SK-N-SH (cell line): ENCODE data around the gene SORBS2. TPM values are rescaled to one million over a fixed set of nuclear protein-coding genes. Genes with fewer than 3 reads are reported as not detected.

ENCODE experiments used
- CTCF ChIA-PET: fragments of 300-600, 350-600 bp; formaldehyde crosslinking; extraction: SDS; loops from one replicate; lab custom pipeline; 2021; lab: Yijun Ruan, JAX
- POLR2A ChIA-PET: fragments of 350-600 bp; sonication (Branson Sonifier 250); formaldehyde crosslinking; extraction: SDS; loops from one replicate; lab custom pipeline; 2020; ENCODE audit warnings: antibody characterized with exemption, inconsistent platforms; lab: Yijun Ruan, JAX
- DNase-seq: peaks from one replicate; pipeline ENCODE4 v3.0.0; 2012
- H2AFZ ChIP-seq: fragments of 200-600 bp; sonication (generic); 2 replicates; pipeline ENCODE4 v1.8.1; 2016; ENCODE audit warnings: antibody characterized with exemption, mild to moderate bottlenecking, low read depth
- H3F3A ChIP-seq: fragments of 200-600 bp; sonication (generic); replicated peaks from 2 replicates; pipeline ENCODE3; 2016; ENCODE audit warnings: antibody characterized with exemption, mild to moderate bottlenecking; ENCODE audit not compliant: insufficient read depth
- H3K27ac ChIP-seq, 2 experiments: fragments of 200-500 bp in 1 of 2; fragments of 200-600 bp in 1 of 2; sonication (Bioruptor generic) in 1 of 2; sonication (generic), shearing (Covaris generic) in 1 of 2; 2 replicates each; pipeline versions ENCODE4 v1.5.1 to v1.6.1; 2014 to 2016; ENCODE audit warnings: low read depth in 2 of 2, inconsistent platforms in 1 of 2, low read length in 1 of 2, mild to moderate bottlenecking in 1 of 2, mixed read lengths in 1 of 2
- H3K27me3 ChIP-seq: fragments of 200-600 bp; sonication (generic), shearing (Covaris generic); 2 replicates; pipeline ENCODE4 v1.6.1; 2016; ENCODE audit warnings: mixed run types; ENCODE audit not compliant: insufficient read depth
- H3K36me3 ChIP-seq, 2 experiments: fragments of 200-500 bp in 1 of 2; fragments of 200-600 bp in 1 of 2; sonication (Bioruptor generic) in 1 of 2; sonication (generic) in 1 of 2; replicated peaks in 1 of 2; 2 replicates each; pipeline versions ENCODE3 to v1.5.1; 2014 to 2016; ENCODE audit warnings: low read length in 1 of 2, mild to moderate bottlenecking in 1 of 2; ENCODE audit not compliant: insufficient read depth in 2 of 2, control insufficient read depth in 1 of 2
- H3K4me1 ChIP-seq, 2 experiments: fragments of 200-500 bp in 1 of 2; fragments of 200-600 bp in 1 of 2; sonication (Bioruptor generic) in 1 of 2; sonication (generic), shearing (Covaris generic) in 1 of 2; 2 replicates each; pipeline versions ENCODE4 v1.5.1 to v1.6.1; 2014 to 2016; ENCODE audit warnings: low read depth in 1 of 2, low read length in 1 of 2, mixed run types in 1 of 2; ENCODE audit not compliant: insufficient read depth in 2 of 2, control insufficient read depth in 1 of 2
- H3K4me2 ChIP-seq: fragments of 200-600 bp; sonication (generic), shearing (Covaris generic); 2 replicates; pipeline ENCODE4 v1.6.1; 2017; ENCODE audit warnings: mixed run types
- H3K4me3 ChIP-seq, 2 experiments: fragments of 200-500 bp in 1 of 2; fragments of 200-600 bp in 1 of 2; sonication (Bioruptor generic) in 1 of 2; sonication (generic), shearing (Covaris generic) in 1 of 2; 2 replicates each; pipeline versions ENCODE4 v1.5.1 to v1.8.1; 2014 to 2016; ENCODE audit warnings: low read depth in 2 of 2, inconsistent platforms in 1 of 2, low read length in 1 of 2, mild to moderate bottlenecking in 1 of 2, mixed read lengths in 1 of 2, moderate library complexity in 1 of 2
- H3K79me2 ChIP-seq: fragments of 200-600 bp; sonication (generic); 2 replicates; pipeline ENCODE4 v1.8.1; 2017; ENCODE audit warnings: mild to moderate bottlenecking; ENCODE audit not compliant: insufficient read depth
- H3K9ac ChIP-seq: fragments of 200-600 bp; sonication (generic); 2 replicates; pipeline ENCODE4 v1.6.1; 2017; ENCODE audit warnings: mixed run types
- H3K9me2 ChIP-seq: fragments of 200-600 bp; sonication (generic); 2 replicates; pipeline ENCODE4 v1.6.1; 2017; ENCODE audit warnings: mixed run types
- H3K9me3 ChIP-seq: fragments of 200-600 bp; sonication (generic); 2 replicates; pipeline ENCODE4 v1.6.1; 2017; ENCODE audit warnings: mixed run types, mild to moderate bottlenecking, moderate library complexity
- H4K20me1 ChIP-seq: fragments of 200-600 bp; sonication (generic); 2 replicates; pipeline ENCODE4 v1.6.1; 2017; ENCODE audit warnings: mild to moderate bottlenecking, mixed run types; ENCODE audit not compliant: insufficient read depth
- CTCF ChIP-seq: fragments of 200-600 bp; sonication (generic); IDR thresholded peaks from 2 replicates; pipeline ENCODE4 v1.6.1; 2017; ENCODE audit warnings: antibody characterized with exemption, mild to moderate bottlenecking, moderate library complexity
- ELF1 ChIP-seq: IDR thresholded peaks from 2 replicates; pipeline ENCODE4 v1.4.0; 2012
- FOSL2 ChIP-seq: IDR thresholded peaks from 2 replicates; pipeline ENCODE4 v1.4.0; 2012; ENCODE audit warnings: low read depth, mild to moderate bottlenecking, moderate library complexity, borderline replicate concordance
- FOXJ3 ChIP-seq: sonication (generic); formaldehyde crosslinking; IDR thresholded peaks from 2 replicates; pipeline ENCODE4 v1.5.1; 2020; ENCODE audit warnings: mild to moderate bottlenecking, missing genetic modification reagents
- FOXM1 ChIP-seq: IDR thresholded peaks from 2 replicates; pipeline ENCODE4 v1.4.0; 2012; ENCODE audit warnings: low read depth, mild to moderate bottlenecking
- GATA2 ChIP-seq: sonication (generic); formaldehyde crosslinking; IDR thresholded peaks from 2 replicates; pipeline ENCODE4 v1.5.0; 2020; ENCODE audit warnings: mild to moderate bottlenecking, missing genetic modification reagents
- IRF3 ChIP-seq: fragments of 150-350 bp; IDR thresholded peaks from 2 replicates; pipeline ENCODE4 v1.6.1; 2016; ENCODE audit warnings: mild to moderate bottlenecking, low read depth, low read length
- JUND ChIP-seq: IDR thresholded peaks from 2 replicates; pipeline ENCODE4 v1.4.0; 2012
- MAX ChIP-seq: IDR thresholded peaks from 2 replicates; pipeline ENCODE4 v1.4.0; 2012; ENCODE audit warnings: low read depth
- NFIC ChIP-seq: IDR thresholded peaks from 2 replicates; pipeline ENCODE4 v1.4.0; 2012; ENCODE audit warnings: borderline replicate concordance
- NRF1 ChIP-seq: IDR thresholded peaks from 2 replicates; pipeline ENCODE4 v1.6.1; 2012; ENCODE audit warnings: low read depth, mild to moderate bottlenecking, low read length
- RAD21 ChIP-seq: IDR thresholded peaks from 2 replicates; pipeline ENCODE4 v1.6.1; 2012; ENCODE audit warnings: mild to moderate bottlenecking, low read length
- RXRA ChIP-seq: IDR thresholded peaks from 2 replicates; pipeline ENCODE4 v1.4.0; 2012; ENCODE audit warnings: low read depth, mild to moderate bottlenecking, borderline replicate concordance
- SIN3A ChIP-seq: IDR thresholded peaks from 2 replicates; pipeline ENCODE4 v1.6.1; 2012; ENCODE audit warnings: low read depth, mild to moderate bottlenecking, low read length, moderate library complexity, borderline replicate concordance
- USF1 ChIP-seq: IDR thresholded peaks from 2 replicates; pipeline ENCODE4 v1.4.0; 2012; ENCODE audit warnings: low read depth, borderline replicate concordance
- USF2 ChIP-seq: fragments of 150-350 bp; IDR thresholded peaks from 2 replicates; pipeline ENCODE4 v1.6.1; 2017; ENCODE audit warnings: antibody characterized with exemption, low read length, low read depth, borderline replicate concordance
- YY1 ChIP-seq: IDR thresholded peaks from 2 replicates; pipeline ENCODE4 v1.4.0; 2012; ENCODE audit warnings: low read depth, mild to moderate bottlenecking
- ZBTB33 ChIP-seq: IDR thresholded peaks from 2 replicates; pipeline ENCODE4 v1.4.0; 2012; ENCODE audit warnings: low read depth, borderline replicate concordance
- polyA plus RNA-seq, 3 experiments: library from polyadenylated mRNA; depleted of rRNA; stranded (reverse); fragments of >200 nt; gene quantifications; 2 replicates each; pipeline ENCODE4 v1.2.3, GENCODE V29; 2012

SORBS2 gene
- polyA plus RNA-seq, 1 of the 3 experiments (the other 2 are of a cell fraction): 2.5 TPM

- Histone ChIP-seq H3K9me2 (no peaks in the 10 kb centered on the region), H3K36me3 (no peaks in the 10 kb centered on the region)
- no peak for TF ChIP-seq USF2
- TF ChIP-seq IRF3: no peak
- no peak for TF ChIP-seq SIN3A
- no peak for TF ChIP-seq RAD21
- TF ChIP-seq GATA2 (CRISPR knock-in tag): no peak
- TF ChIP-seq FOXM1: no peak
- no peak for TF ChIP-seq YY1
- no peak for TF ChIP-seq FOXJ3
- no peak for TF ChIP-seq FOSL2
- TF ChIP-seq NRF1: no peak
- no peak for TF ChIP-seq NFIC
- no peak for TF ChIP-seq JUND
- no peak for TF ChIP-seq RXRA
- TF ChIP-seq USF1: no peak
- TF ChIP-seq CTCF: no peak
- TF ChIP-seq MAX: no peak
- TF ChIP-seq ELF1: no peak
- no peak for TF ChIP-seq ZBTB33
- TF ChIP-seq, all 33 proteins: peak for 0
- DNase-seq: no peak
- Histone ChIP-seq H3K9me3 (no peaks in the 10 kb centered on the region), H2AFZ (no peak overlapping the region), H3K4me1 (peaks cover 0 to 17% of the 10 kb centered on the region in 2 experiments; a peak in 2 of 4 replicates), H3K27ac (peak overlapping the region in 1 of 2 experiments; percentile 79; a peak in 3 of 4 replicates), H3K79me2 (no peaks in the 10 kb centered on the region), H3K4me2 (no peak overlapping the region), H3K4me3 (no peak overlapping the region), H3K27me3 (no peaks in the 10 kb centered on the region), H4K20me1 (no peaks in the 10 kb centered on the region), H3K9ac (no peak overlapping the region), H3F3A (no peaks in the 10 kb centered on the region)
- CTCF ChIA-PET: interaction anchor here (1.0 to 1.3 kb wide), 2 partner anchors 60 to 321 kb away, joined by 3 read pairs; no protein-coding TSS in a partner anchor
- POLR2A ChIA-PET: no interaction called here
Measured at GRCh38 chr4:185700630-185701029, 111.4 kb downstream of the SORBS2 start.
